Stimulated activated effector memory CD8-positive, alpha-beta T cell treated with anti-CD3 and anti-CD28 coated beads, Interleukin-12 subunit alpha, Interleukin-12 subunit beta, amount 100 ng/mL, for 72 hours (primary cell): ENCODE measurements around the gene NSG2.
"Not testable (repeated sequence)": the region's sequence is repeated elsewhere in the genome, so short reads cannot be mapped to it uniquely, and the experiment has no call there.

ENCODE experiments used
- ATAC-seq: fragments of 150-1000 bp; cut with Tn5 transposase; 2 replicates; pipeline ENCODE4 v1.10.0; 2021
- DNase-seq, 2 donors: peaks; one replicate each; pipeline ENCODE4 v3.0.0; 2021 to 2022; ENCODE audit warnings: low spot score in 2 of 2
- H3K27ac Mint-ChIP-seq: one replicate; pipeline ENCODE4 v1.8.0; 2022; ENCODE audit warnings: mild to moderate bottlenecking, mixed read lengths
- H3K36me3 Mint-ChIP-seq: one replicate; pipeline ENCODE4 v1.8.0; 2022; ENCODE audit warnings: mild to moderate bottlenecking, mixed read lengths
- H3K4me1 Mint-ChIP-seq: one replicate; pipeline ENCODE4 v1.8.0; 2022; ENCODE audit warnings: mixed read lengths
- H3K4me3 Mint-ChIP-seq: one replicate; pipeline ENCODE4 v1.8.0; 2022; ENCODE audit warnings: mild to moderate bottlenecking, mixed read lengths
- H3K9me3 Mint-ChIP-seq: one replicate; pipeline ENCODE4 v1.8.0; 2022; ENCODE audit warnings: mixed read lengths

Gene NSG2

GRCh38 chr5:174109698-174110260, 64.3 kb downstream of the NSG2 start:
- H3K9me3 Mint-ChIP-seq = no peaks in the 10 kb centered on the region
- no peak overlapping the region for H3K27ac Mint-ChIP-seq
- no peaks in the 10 kb centered on the region for H3K4me1 Mint-ChIP-seq
- DNase-seq (no peak), ATAC-seq (no peak)
- H3K4me3 Mint-ChIP-seq = no peak overlapping the region
- no peaks in the 10 kb centered on the region for H3K36me3 Mint-ChIP-seq

- no peaks in the 10 kb centered on the region for H3K4me1 Mint-ChIP-seq
- no peaks in the 10 kb centered on the region for H3K9me3 Mint-ChIP-seq
- DNase-seq (no peak), ATAC-seq (no peak)
- no peak overlapping the region for H3K27ac Mint-ChIP-seq
- H3K36me3 Mint-ChIP-seq = no peaks in the 10 kb centered on the region
- no peak overlapping the region for H3K4me3 Mint-ChIP-seq
These were observed 64.8 kb downstream of the NSG2 start for GRCh38 chr5:174110310-174110709.

- DNase-seq = no peak
- Mint-ChIP-seq H3K4me3 (no peak overlapping the region), H3K4me1 (no peaks in the 10 kb centered on the region), H3K9me3 (no peaks in the 10 kb centered on the region), H3K36me3 (no peaks in the 10 kb centered on the region), H3K27ac (no peak overlapping the region)
- ATAC-seq = no peak
These were observed 65.9 kb downstream of the NSG2 start for GRCh38 chr5:174111287-174111973.

GRCh38 chr5:174115226-174115625, 69.7 kb downstream of the NSG2 start:
- ATAC-seq (no peak), DNase-seq (no peak)
- Mint-ChIP-seq H3K36me3 (no peaks in the 10 kb centered on the region), H3K4me1 (no peaks in the 10 kb centered on the region), H3K9me3 (no peaks in the 10 kb centered on the region), H3K27ac (no peak overlapping the region), H3K4me3 (no peak overlapping the region)

- Mint-ChIP-seq H3K27ac (no peak overlapping the region), H3K9me3 (no peaks in the 10 kb centered on the region), H3K4me3 (no peak overlapping the region), H3K36me3 (no peaks in the 10 kb centered on the region), H3K4me1 (no peaks in the 10 kb centered on the region)
- no peak for ATAC-seq
- no peak for DNase-seq
These were observed 73.4 kb downstream of the NSG2 start for GRCh38 chr5:174118823-174119467.

GRCh38 chr5:174119468-174119881, 74.0 kb downstream of the NSG2 start:
- Mint-ChIP-seq H3K36me3 (no peaks in the 10 kb centered on the region), H3K27ac (no peak overlapping the region), H3K4me3 (no peak overlapping the region), H3K4me1 (no peaks in the 10 kb centered on the region), H3K9me3 (no peaks in the 10 kb centered on the region)
- no peak for ATAC-seq
- DNase-seq = no peak

- ATAC-seq (no peak), DNase-seq (no peak)
- Mint-ChIP-seq H3K4me3 (no peak overlapping the region), H3K27ac (no peak overlapping the region), H3K9me3 (no peaks in the 10 kb centered on the region), H3K36me3 (no peaks in the 10 kb centered on the region), H3K4me1 (no peaks in the 10 kb centered on the region)
These were observed 75.0 kb downstream of the NSG2 start for GRCh38 chr5:174120401-174121005.

GRCh38 chr5:174134545-174134944, 89.0 kb downstream of the NSG2 start:
- Mint-ChIP-seq H3K27ac (no peak overlapping the region), H3K36me3 (no peaks in the 10 kb centered on the region), H3K4me1 (no peaks in the 10 kb centered on the region), H3K4me3 (no peak overlapping the region), H3K9me3 (peaks cover 9% of the 10 kb centered on the region)
- DNase-seq = no peak
- no peak for ATAC-seq

GRCh38 chr5:174139623-174140022, 94.1 kb downstream of the NSG2 start:
- no peak for ATAC-seq
- peaks cover 9% of the 10 kb centered on the region for H3K9me3 Mint-ChIP-seq
- H3K36me3 Mint-ChIP-seq = no peaks in the 10 kb centered on the region
- no peaks in the 10 kb centered on the region for H3K4me1 Mint-ChIP-seq
- no peak for DNase-seq
- H3K27ac Mint-ChIP-seq = no peak overlapping the region
- H3K4me3 Mint-ChIP-seq = no peak overlapping the region

- Mint-ChIP-seq H3K36me3 (no peaks in the 10 kb centered on the region), H3K27ac (no peak overlapping the region), H3K9me3 (peaks cover 12% of the 10 kb centered on the region), H3K4me3 (no peak overlapping the region), H3K4me1 (no peaks in the 10 kb centered on the region)
- ATAC-seq (no peak), DNase-seq (no peak)
These were observed 95.0 kb downstream of the NSG2 start for GRCh38 chr5:174140452-174141020.

- H3K36me3 Mint-ChIP-seq = no peaks in the 10 kb centered on the region
These were observed 95.9 kb downstream of the NSG2 start for GRCh38 chr5:174141398-174141797.

GRCh38 chr5:174145091-174145490, 99.6 kb downstream of the NSG2 start:
- peaks cover 3% of the 10 kb centered on the region for H3K9me3 Mint-ChIP-seq
- DNase-seq (no peak), ATAC-seq (no peak)
- no peaks in the 10 kb centered on the region for H3K36me3 Mint-ChIP-seq
- H3K4me3 Mint-ChIP-seq = no peak overlapping the region
- no peaks in the 10 kb centered on the region for H3K4me1 Mint-ChIP-seq
- H3K27ac Mint-ChIP-seq = peak overlapping the region; percentile 48

More at GRCh38 chr5:174141398-174141797, 95.9 kb downstream of the NSG2 start:
- Mint-ChIP-seq H3K9me3 (peaks cover 12% of the 10 kb centered on the region), H3K4me1 (no peaks in the 10 kb centered on the region), H3K4me3 (no peak overlapping the region), H3K27ac (no peak overlapping the region)
- no peak for ATAC-seq
- no peak for DNase-seq

GRCh38 chr5:174145821-174146220, 100.3 kb downstream of the NSG2 start:
- H3K27ac Mint-ChIP-seq = no peak overlapping the region
- H3K36me3 Mint-ChIP-seq = no peaks in the 10 kb centered on the region
- no peaks in the 10 kb centered on the region for H3K4me1 Mint-ChIP-seq
- peaks cover 3% of the 10 kb centered on the region for H3K9me3 Mint-ChIP-seq
- ATAC-seq (peak; percentile 47), DNase-seq (peak in 1 of 2 donors; percentile 52)
- no peak overlapping the region for H3K4me3 Mint-ChIP-seq

GRCh38 chr5:174146556-174146955, 101.0 kb downstream of the NSG2 start:
- no peak overlapping the region for H3K27ac Mint-ChIP-seq
- H3K4me3 Mint-ChIP-seq = no peak overlapping the region
- H3K36me3 Mint-ChIP-seq = no peaks in the 10 kb centered on the region
- DNase-seq (no peak), ATAC-seq (no peak)
- H3K9me3 Mint-ChIP-seq = peaks cover 3% of the 10 kb centered on the region
- H3K4me1 Mint-ChIP-seq = no peaks in the 10 kb centered on the region

- not testable (repeated sequence) for ATAC-seq, H3K27ac Mint-ChIP-seq, H3K9me3 Mint-ChIP-seq, H3K4me1 Mint-ChIP-seq, H3K4me3 Mint-ChIP-seq, H3K36me3 Mint-ChIP-seq, DNase-seq
These were observed 101.5 kb downstream of the NSG2 start for GRCh38 chr5:174147012-174147411.
